GM08714 (cell line): ENCODE data around the gene HNRNPA2B1.
A peak's percentile ranks its signal among the peaks of the same experiment; 100 is the strongest.
"Not testable (repeated sequence)": the region's sequence is repeated elsewhere in the genome, so short reads cannot be mapped to it uniquely, and the experiment has no call there.

ENCODE experiments used
- H3K4me3 ChIP-seq: fragments of 200-500 bp; sonication (Bioruptor generic); 2 replicates; pipeline ENCODE4 v1.5.1; 2014; ENCODE audit warnings: mild to moderate bottlenecking, low read length, inconsistent platforms
- ZNF274 ChIP-seq: IDR thresholded peaks from 2 replicates; pipeline ENCODE4 v1.6.1; 2012; ENCODE audit warnings: mild to moderate bottlenecking, low read depth, low read length

The HNRNPA2B1 gene

DNA sequence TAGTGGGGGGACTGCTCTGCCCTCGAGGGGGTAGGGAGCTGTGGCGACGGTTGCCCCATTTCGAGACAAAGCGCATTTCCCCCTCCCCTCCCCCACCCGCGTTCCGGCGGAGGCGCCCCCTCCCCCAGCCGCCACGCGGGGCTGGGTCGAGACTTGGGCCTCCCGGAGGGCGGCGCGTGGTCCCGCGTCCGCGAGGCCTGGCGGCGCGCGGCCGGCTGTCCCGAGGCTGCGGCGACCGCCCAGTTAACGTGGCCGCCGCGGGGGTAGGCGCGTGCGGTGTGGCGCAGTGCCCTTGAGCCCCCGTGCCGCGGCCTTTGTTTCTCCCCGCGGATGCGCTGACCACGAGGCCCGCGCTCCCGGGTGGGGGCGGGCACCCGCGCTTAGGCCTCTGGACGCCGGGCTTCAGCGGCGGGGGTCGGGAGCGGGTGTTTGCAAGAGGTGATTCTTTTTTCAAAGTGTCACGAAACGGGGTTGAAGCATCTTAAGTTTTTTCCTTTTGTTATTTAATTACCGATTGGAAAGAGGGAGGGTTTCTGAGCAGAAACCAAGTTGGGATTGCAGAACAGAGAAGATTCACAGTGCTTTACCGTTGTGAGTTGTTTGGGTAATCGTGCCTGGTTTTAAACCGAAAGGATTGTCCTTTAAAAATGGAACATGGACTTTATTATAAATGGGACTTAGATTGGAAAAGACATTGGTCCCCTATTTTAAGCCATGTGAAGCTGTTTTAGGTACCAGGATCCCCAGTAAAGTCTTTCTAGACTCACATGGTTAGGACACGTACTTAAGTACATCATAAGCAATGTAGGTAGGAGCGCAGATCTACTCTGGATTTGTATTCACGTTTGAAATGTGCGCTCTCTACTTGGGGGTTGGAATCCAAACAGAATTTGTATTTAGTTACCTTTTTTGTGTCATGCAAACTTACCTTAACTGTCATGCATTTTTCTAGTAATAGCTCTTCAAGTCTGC is 1.8 kb upstream of the HNRNPA2B1 start:
- no peak for TF ChIP-seq ZNF274
- peak overlapping the region; percentile 89 for H3K4me3 ChIP-seq

- no peak for TF ChIP-seq ZNF274
- peak within 1 kb of the TSS; percentile 89 for H3K4me3 ChIP-seq
Observed at GRCh38 chr7:26201247-26202018, 887 bp upstream of the HNRNPA2B1 start, which contains the start of gene CBX3. Gene CBX3 (plus strand): TSS chr7:26201745. CDS start chr7:26202999, 1,254 bp downstream.

DNA sequence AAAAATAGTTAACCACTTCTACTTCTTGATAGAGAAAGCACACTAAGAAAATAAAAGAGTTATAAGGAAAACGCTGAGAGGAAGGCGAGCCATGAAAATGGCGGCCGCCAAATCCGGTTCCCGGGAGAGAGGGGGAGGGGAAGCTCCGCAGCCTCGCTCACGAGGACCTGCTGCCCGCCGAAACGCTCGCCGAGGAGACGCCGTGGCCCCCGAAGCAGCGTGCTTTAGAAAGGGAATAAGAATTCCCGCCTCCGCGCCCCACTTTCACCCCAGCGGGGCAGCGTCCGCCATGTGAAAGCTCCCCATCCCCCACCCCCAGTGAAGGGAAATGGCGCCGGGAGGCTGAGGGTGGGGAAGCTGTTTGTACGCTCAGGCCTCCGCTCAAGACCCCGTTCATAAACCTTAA is 505 bp downstream of the HNRNPA2B1 start:
- no peak for TF ChIP-seq ZNF274
- H3K4me3 ChIP-seq, result peak overlapping the region; percentile 89

DNA sequence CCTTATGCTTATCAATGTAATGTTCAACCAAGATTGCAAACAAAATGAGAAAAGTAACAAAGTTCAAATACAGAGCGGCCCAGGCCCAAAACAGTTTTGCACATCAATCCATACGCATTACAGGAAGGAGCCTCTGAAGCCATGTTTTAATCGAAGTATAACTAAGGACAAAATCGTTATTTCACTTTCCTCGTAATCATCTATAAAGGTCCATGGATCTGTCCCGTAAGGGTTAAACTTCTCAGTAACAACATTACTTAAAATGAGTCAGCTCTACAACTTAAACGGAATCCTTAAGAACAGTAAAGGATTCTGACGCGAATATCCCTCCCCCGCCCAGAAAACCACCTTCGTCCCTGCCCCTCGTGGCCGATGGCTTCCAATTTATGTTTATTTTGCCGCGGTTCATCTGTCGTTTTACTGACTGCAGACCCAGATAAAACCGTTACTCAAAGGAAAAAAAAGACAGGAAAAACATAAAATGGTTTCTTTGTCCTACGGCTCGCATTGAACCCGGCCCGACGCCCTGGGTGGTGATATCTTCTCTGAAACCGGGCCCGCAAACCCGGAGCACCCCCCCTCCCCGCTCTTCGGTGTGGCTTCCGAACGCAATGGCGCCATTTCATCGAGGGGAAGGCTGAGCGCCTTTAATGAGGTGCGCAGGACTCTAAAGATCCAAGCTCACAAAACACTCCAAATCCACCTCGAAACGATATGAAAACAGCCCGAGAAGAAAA is 1.1 kb downstream of the HNRNPA2B1 start:
- no peak for TF ChIP-seq ZNF274
- H3K4me3 ChIP-seq, result peak overlapping the region; percentile 89

DNA sequence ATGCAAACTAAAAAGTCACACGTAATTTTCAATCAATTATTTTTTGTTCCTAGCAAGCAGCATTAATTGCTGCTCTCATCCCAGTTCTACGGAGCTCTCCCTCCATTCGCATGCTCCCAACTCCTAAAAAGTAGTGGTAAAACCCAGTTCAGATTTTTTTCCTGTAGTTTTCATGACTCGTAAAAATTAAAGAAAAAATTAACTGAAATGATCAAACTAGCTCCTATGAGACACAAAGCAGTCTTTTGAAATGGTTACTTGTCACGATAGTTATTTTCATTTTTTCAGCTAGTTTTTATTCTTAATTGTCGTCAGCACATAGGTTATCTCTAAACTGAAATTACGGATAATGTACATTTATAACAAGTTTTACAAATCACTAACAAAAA is 1.8 kb downstream of the HNRNPA2B1 start:
- no peak for TF ChIP-seq ZNF274
- H3K4me3 ChIP-seq, result peak overlapping the region; percentile 89; the same call in 1 of the 2 replicates

- H3K4me3 ChIP-seq, result peak overlapping the region; percentile 89; the same call in 1 of the 2 replicates
- TF ChIP-seq ZNF274, result no peak
Observed at GRCh38 chr7:26198133-26198780, 2.3 kb downstream of the HNRNPA2B1 start.

DNA sequence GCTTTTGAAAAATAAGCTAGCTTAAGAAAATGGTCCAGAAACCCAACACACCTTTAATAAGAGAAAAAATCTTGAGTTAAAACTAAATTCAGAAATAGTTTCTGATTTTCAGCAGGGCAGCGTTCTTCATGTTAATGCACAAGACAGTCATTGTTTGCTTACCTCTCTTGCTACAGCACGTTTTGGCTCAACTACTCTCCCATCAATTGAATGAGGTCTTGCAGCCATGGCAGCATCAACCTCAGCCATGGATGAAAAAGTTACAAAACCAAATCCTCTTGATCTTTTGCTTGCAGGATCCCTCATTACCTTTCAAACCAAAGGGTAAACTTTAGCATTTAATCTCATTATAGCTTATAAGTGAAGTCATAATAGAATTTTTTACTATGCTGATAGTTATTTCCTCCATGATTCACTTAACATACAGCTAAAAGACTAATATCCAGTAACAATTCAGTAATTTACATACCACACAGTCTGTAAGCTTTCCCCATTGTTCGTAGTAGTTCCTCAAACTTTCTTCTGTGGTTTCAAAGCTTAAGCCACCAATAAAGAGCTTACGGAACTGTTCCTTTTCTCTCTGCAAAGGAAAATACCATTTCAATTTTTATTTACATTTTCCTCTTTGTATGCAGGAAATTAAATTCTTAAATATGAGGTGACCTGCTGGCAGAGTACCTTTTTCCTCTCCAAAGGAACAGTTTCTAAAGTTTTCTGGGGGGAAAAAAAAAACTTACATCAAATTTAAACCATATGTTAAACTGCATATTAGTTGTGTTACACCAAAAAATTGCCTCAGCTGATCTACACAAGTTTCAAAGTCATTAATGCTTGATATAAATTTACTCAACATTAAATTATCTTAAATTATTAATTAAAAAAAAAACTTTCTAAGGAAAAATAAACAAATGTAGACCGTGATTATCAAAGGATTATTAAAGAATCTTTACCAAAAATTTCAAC is 3.1 kb downstream of the HNRNPA2B1 start:
- peak overlapping the region; percentile 89 for H3K4me3 ChIP-seq
- no peak for TF ChIP-seq ZNF274

- peak overlapping the region; percentile 89; the same call in 1 of the 2 replicates for H3K4me3 ChIP-seq
- TF ChIP-seq ZNF274, result no peak
Observed at GRCh38 chr7:26195867-26196657, 4.5 kb downstream of the HNRNPA2B1 start.

GRCh38 chr7:26195182-26195581 is 5.4 kb downstream of the HNRNPA2B1 start:
- H3K4me3 ChIP-seq, result peak overlapping the region; percentile 89; the same call in 1 of the 2 replicates
- no peak for TF ChIP-seq ZNF274

GRCh38 chr7:26194764-26195163 is 5.8 kb downstream of the HNRNPA2B1 start:
- not testable (repeated sequence) for H3K4me3 ChIP-seq

DNA sequence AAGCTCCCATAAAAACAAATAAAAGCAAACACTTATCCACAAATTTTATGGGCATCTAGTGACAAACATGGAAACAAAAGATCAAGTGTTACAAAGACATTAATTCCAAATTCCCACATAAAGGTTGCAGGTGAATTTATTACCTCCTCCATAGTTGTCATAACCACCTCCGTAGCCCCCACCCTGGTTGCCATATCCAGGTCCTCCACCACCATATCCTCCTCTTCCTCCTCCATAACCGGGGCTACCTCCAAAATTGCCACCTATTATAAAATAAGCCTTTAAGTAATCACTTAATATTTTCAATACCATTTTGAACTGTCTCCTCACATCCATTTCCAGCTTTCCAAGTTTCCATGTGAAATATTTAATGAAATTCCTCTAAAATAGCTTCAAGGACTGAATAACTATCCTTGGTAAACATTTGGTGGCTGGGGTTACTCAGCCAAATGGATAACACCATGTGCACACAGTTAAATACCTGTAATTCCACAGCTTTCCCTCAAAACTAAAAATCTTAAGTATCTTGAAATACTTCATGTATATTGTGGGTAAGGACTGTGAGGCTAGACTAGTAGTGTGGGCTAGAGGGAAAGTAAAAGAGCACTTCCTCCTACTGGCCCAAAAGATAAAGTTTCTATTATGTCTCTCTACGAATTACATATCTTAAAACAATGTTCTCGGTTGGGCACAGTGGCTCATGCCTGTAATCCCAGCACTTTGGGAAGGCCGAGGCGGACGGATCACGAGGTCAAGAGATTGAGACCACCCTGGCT is 6.9 kb downstream of the HNRNPA2B1 start:
- TF ChIP-seq ZNF274, result no peak
- H3K4me3 ChIP-seq, result peak overlapping the region; percentile 31; the same call in 1 of the 2 replicates
